GM03348 (cell line): ENCODE measurements around the gene CAVIN2.

Experiments used
- DNase-seq: peaks from one replicate; pipeline ENCODE4 v3.0.0; 2012; ENCODE audit warnings: low spot score

Gene CAVIN2

DNA sequence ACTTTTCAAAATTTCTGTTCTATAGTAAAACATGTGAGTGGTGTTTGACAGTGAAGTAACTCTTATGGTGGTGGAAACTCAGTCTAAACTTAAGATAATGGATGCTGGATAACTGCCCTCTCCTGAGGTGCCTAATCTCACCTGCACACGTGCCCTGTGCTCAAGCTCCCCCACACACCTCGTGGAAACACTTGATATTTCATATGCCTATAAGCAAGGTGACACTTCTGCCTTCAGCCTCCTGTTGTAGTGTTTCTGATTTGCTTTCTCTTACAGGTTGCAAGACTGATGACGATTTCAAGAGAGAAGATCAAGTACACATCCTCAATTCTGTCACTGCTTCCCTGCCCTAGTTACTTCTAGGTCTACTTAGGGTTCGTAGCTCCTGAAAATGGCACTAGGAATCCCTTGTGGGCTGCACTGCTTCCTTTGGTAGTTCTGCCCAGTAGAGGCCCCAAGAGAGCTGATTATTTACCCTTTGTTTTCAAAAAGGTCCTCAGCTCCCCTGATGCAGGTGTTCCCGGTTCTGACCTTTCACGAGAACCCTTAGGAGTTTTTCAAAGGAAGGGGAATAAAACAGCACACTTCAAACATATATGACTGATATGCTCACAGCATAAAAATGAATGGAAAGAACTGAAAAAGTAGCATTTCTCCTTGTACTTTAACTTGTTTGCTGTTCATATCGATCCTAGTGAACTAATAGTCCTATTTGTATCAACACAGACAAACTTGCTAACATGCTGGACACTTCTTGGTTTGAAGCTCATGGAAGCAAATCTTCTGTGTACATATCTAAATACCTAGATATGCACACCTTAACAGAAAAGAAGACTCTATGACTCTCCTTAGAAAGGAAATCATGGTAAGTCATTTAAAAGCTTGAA, 6.7 kb downstream of the CAVIN2 start:
- no peak for DNase-seq

DNA sequence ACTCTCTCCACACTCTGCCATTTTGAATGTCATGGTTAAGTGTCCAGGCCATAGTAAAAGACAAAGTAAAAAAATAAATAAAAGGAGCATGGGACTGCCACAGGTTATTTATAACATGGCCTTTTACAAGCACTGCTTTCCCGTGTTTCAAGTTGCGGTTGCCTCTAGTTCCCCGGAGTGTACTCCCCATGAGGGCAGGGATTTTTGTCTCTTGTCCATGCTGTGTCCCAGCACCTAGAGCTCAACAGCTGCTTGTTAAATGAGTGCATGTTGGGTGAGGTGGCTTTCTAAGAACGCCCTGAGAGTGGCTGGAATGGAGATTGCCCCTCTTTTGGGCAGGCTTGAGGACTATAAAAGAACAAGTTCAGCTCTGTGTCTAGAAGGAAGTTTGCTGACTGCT, 8.4 kb downstream of the CAVIN2 start:
- DNase-seq = no peak

DNA sequence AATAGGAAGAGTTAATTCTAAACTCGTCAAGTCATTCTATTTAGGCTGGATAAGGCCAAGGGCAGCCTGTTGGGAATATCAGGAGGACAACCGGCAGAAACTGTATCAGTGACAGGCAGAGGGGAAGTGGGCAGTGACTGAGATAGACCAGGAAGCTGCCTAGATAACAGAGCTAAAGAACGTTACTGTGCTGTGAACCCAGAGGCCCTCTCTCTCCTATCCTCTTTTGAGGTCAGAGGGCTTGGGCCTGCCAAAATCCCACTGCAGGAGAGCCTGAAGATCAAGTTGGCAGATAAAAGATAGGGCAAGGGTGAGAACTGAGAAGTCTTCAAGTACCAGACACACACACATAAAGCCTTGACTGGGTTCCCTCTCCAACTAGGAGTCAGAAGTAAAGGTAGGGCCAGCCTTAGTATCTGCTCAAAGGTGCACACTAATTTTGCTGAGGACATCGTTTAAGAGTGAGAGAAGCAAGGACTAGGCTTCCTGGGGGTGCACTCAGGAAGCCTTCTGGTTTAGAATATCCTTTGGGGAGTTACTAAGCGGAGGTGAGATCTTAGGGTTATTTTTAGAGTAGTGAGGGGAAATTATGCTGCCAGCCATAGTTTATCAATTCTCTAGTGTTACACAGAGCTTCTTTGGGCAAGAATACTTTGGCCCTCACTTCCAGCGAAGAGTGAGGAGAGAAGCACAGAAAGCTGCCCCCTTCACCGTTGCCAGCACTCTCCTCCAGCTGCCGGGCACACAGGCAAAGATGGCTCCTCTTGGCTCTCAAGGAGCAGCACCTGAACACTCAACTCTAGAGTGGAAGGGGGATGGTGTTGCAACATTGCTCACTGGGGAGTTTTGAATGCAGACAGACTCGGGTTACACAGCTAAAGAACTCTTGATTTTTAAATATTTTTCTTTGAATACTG, 9.8 kb downstream of the CAVIN2 start:
- no peak for DNase-seq

DNA sequence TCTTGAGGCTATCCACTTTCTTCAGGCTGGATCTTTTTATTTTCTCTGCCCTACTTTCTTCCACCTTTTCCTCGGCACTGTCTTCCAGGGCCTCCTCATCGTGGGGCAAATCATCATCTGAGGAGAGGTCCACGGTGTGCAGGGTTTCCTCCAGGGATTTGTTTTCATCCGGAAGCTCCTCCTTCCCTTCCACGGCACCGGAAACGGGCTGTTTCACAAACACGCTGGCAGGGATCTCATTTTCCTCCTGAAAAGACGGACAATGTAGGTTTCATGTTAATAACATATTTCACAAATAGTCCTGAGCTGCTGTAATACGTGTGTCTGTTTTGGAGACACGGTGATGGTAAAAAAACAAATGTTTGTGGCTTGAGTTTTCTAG, 10.4 kb downstream of the CAVIN2 start:
- no peak for DNase-seq

DNA sequence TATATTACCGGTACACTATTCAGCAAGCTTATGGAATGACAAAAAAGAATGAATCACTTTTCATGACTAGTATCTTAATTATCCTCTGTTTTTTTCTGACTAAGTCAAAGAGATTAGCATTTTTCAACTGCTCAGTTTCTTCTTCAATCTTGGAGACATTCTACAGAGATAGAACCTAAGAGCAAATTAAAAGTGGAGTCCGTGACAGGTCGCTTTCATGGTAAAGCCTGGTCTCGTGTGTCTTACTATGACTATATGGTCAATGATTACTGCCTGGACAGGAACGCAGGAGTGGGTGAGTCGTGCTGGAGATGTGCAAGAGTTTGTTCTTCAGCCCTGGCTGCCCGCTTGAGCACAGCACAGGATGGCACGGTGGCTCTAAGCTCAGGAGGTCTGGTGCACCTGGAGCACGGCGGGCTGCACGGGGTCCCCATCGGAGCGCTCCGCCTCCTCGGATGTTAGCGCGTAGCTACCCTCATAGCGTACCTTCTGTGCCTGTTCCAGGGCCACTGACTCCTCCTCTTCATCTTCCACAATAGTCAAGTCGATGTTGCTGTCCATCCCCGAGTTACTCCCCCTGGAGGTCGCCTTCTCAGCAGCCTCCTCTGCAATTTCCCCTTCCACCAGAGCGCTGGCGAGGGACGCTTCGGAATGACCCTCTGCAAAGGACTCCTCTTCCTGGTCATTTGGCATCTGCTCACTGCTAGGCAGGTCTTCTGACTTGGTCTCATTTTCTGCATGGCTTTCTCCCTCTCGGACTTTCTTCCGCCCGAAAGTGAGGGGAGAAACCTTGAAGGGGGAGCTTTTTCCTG, 11.1 kb downstream of the CAVIN2 start:
- DNase-seq = no peak

DNA sequence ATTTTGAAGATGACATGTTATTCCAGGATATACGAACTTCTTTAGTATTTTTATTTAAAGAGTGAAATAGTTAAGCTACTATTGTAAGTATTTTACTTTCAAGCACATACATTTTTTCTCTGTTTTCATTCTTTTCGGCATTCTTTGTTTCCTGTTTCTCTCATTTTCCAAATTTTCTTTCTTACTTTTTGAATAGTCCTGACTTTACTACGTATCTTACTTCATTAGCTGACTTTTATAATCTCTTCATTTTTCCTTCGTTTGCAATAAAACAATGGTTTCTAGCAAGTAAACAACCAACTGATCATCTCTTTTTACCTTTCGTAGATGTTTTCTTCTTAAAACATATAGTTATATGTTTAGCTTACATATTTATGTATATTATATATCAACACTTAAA, 11.8 kb downstream of the CAVIN2 start:
- no peak for DNase-seq

DNA sequence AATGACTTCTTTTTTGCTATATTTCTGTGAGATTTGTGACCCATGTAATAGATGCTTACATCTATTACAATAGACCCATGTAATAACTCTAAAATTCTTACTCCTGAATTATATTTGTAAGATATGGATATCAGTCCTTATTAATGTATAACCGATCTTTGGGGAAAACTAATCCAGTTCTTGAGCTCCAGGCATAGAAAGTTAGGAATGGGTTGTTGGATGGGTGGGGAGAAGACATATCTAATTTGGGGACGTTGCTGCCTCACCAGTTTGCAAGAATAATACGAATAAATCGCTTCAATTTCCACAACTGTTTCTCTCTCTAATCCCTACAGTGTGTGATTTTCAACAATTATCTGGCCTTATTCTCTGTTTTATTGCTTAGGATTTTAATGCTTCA, 13.5 kb downstream of the CAVIN2 start:
- no peak for DNase-seq

DNA sequence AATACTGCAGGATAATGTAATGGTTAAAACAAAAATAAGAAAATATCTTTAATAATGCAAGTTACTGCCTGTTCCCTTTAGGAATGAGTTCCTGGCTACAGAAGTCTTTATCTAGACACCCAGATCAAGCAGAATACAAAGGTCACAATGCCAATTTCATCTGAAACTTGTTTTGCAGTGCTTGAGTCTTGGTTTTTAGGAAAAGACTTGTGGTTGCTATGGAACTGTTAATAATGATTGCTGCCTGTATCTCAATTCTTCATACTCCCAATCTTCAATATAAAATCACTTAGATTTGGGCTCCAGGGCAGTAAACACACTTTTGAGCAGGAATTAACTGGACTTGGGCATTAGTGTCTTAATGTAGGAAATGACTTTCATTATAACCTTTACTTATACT, 14.2 kb downstream of the CAVIN2 start:
- no peak for DNase-seq

DNA sequence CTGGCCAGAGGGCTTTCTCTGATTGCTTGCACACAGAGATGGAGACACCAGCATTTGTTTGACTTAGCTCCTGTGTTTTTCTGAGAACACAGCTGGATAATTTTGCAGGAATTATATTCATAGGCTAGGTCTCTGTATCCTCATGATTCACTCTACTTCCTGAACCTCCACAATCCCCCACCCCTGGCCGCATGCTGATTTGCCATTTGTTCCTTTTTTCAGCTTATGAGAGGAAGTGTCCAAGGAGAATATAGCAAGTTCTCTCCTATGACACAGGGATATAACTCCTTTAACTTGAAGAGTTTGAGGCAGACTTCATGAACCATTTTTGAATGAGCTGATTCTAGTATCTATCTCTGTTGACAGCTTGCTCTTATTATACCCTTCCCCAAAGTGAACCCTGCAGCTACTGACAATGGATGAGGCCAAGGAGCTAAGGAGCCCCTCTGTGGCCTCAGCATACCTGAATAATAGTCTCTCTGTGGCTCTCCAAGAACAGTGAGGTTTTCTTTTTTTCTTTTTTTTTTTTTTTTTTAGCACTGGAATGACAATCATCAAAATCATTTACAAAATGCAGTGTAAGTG, 15.4 kb downstream of the CAVIN2 start:
- DNase-seq = no peak

DNA sequence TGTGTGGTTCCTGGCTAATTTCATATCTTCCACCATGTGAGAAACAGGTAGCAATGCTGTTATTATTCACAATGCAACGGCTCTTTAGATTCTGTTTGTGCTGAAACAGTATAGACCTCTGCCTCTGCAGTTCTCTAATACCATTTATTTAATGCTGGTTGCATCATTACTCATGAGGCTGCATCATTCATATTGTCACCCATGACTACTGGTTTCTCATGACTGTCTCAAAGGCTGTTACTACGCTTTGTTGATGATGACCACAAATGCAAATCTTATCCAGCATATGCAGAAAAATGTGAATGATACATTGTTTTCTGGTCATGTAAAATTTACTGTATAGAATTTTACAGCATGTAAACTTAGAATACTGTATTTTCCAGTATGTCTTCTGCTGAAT, 22.5 kb downstream of the CAVIN2 start:
- no peak for DNase-seq

DNA sequence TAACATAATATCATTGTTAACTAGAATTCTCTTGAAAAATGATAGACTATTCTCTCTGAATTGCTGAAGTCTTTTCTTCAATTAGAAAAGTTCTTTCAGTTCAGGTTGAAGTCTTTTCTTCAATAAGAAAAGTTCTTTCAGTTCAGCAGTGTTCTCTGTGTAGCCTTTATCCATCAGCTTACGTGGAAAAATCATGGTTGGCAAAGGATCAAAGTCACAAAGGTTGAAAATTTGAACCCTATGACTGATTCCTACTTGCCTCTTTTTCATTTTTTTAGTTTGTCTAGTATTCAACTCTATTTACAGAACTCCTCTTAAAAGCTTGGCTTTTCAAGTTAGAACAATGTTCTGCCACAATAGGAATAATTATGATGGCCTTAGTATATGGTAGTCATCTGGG, 25.8 kb downstream of the CAVIN2 start:
- DNase-seq = no peak

DNA sequence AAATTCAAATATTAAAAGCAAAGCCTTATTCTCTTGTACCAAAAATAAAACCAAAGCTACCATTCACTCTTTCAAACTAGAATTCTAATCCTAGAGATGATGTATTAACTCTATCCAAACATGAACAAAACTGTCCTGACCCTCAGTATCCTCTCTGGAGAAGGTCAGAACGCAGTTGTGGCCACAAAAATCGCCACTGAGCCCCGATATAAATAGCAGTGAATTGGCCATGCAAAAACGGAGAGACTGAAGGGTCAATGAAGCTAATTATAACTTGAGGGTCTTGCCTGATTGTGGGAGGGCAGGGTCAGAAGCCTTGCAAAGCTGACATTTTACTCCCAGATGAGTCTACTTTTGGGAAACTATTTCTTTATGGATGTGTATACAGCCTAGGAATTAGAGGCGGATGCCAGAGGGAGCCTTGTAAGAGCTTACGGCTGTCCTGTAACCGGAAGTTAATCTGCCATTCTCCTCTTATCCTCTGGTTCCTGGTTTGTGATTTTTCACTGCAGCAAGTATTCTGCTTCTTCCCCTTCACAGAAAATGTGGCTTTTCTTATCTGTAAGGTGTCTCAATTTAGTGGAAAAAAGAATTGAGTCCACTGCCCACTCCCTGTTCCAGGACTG, 28.1 kb downstream of the CAVIN2 start:
- DNase-seq = no peak

DNA sequence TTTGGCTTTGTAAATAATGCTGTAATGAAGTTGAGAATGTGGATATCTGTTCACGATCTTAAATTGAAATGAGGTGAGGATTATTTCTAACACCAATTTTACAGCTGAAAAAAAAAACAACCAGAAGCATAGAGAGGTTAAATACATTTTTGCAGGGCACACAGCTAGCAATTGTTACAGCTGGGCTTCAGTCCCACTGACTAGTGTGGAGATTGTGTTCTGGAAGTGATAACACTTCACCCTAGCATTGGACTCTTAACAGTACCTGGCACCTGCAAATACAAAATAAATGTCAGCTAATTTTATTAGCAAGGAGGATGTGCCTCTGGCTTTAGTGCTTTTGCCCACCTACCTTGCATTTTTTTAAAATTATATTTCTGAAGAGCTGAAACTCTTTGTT, 28.8 kb downstream of the CAVIN2 start:
- no peak for DNase-seq

DNA sequence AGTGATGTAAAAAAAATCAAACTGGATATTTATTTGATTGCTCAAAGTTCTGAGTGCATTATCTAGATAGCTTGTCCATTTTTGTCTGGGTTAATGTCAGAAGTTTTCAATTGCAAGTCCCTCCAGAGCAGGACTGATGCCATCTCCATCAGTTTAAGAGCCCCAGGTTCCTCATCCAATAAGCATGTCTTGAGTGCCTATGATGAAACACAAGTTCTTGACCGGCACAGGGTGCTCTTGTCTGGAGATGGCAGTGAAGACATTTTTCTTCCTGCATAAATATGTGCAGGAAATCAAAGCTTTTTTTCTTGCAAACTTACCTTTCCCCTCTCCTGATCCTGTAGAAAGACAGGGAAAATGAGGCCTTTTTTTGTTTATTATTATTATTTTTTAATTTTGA, 31.9 kb downstream of the CAVIN2 start:
- no peak for DNase-seq

DNA sequence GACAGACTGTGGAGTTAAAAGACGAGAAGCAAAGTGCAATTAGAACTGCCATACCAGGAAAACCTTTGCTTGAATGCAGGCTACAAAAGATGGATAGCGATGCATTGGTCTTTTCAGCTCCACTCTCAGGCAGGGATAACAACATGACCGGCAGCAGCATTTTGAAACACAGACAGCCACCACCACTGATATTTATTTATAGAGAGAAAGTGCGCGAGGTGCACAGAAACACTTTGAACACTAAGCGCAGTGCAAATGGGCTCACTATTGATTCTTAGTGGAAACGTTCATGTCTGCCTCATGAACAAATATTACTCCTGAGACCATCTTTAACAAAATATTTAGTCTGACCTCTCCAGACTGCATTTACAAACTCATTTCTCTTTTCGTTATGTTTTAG, 32.9 kb downstream of the CAVIN2 start:
- no peak for DNase-seq

DNA sequence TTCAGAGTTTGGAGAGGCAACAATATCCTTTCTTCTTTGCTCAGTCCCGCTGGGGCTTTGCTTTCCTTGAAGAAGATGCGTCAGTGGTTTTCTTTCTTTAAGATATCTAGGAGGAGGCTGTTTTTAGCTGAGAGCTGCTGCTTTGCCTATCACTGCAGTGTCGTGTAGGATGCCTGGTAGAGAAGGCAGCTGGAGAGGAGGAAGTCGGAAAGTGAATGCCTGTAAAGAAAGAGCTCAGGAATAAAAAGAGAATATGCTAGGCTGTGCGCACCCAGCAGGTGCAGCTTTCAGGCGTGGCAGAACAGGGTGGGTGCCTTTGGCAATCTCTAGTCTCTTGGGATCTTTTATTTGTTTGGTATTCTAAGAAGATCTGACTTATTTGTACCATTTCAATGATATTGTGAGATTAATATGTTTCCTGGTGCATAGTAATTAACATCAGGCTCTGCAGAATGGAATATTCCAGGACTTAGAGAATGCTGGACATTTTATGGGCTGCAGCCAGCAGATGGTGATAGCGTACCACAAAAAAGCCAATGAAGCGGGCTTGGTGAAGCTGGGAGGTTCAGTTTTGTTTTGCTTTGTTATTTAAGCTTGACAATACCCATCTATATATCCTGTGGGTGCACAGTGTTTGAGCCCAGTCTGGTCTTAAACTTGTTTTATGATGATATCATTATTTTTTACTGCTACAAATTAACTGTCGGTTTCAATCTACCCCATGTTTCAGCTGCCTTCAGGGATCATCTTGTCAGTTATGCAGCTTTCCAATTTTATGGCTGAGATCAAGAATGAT, 34.9 kb downstream of the CAVIN2 start:
- peak; percentile 77 for DNase-seq

DNA sequence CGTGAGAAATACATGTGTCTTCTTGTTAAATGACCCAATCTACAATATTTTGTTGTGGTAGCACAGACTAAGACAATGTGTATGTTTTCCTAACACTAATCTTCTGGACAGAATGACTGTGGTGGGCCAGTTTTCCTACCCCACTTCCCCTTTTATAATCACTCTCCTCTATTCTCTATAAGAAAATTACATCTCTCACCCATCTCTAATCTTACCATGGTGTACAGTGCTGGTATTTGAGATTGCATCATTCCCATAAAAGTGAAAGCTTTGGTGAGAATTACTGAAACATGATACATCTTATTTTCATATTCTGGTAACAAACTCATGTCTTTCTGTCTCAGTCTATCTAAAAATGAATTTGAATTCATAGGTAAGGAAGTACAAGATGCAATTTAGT, 40.5 kb downstream of the CAVIN2 start:
- DNase-seq = peak; percentile 23

DNA sequence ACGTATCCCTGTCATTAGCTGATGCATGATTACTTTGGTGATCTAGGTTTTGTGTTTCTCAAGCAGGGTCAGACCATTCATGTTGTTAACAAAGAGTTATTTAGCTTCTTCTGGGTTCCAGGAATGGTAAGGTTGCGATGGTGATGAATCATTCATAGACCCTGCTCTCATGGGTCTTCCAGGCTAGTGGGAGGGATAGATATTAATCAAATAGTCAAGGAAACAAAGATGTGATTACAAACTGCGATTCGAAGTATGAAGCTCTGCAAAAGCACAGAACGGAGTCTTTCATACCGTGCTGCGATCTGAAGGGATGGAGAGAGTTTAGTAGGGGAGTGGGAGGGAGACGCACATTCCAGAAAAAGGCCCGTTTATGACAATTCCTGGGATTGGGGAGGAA, 42.1 kb downstream of the CAVIN2 start:
- no peak for DNase-seq

DNA sequence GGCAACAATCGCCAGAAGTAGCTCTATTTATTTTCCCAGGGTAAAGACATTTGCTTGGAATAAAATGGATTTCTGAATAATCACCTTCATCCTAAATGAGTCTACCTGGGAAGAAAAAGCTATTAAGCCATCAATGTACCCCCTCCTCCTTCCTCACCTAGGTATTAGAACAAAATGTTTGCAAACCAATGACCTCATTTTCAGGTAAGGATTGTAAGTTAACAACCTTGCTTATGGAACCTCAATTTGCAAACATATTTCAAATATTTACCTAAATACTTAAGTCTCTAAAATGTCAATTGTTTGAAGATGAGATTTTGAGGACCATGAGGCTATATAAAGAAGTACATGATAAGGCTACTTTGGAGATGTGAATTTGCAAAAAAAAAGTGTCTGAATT, 43.9 kb downstream of the CAVIN2 start:
- DNase-seq = no peak

DNA sequence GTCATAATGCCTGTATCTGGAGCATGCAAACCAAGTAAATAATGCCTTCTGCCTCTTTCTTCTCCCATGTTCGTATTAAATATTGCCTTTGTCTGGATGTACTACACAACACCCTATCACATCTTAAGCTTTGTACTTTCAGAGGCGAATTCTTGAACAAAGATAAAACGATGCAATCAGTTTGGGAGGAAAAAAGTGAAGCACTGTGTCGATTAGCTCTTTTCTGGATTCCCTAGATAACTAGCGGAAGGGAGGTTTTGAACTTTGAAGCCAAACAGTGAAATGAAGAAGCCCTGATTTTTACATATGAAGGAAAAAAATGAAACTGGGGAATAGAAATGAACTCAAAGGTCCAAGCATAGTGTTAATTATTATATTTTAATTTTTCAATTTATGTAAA, 44.7 kb downstream of the CAVIN2 start:
- DNase-seq = no peak

DNA sequence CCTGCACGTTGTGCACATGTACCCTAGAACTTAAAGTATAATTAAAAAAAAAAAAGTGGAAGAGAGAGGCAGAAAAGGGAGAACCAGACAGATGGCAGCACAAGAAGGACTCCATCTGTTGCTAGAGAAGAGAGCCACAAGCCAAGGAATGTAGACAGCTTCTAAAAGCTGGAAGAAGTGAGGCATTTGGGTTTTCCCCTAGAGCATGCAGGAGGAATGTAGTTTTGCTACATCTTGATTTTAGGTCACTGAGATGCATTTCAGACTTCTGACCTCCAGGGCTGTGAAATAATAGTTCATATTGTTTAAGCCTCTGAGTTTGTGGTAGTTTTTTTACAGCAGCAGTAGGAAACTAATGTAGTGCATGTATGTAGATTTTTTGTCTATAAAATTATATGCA, 46.0 kb downstream of the CAVIN2 start:
- no peak for DNase-seq
